HL-60 (cell line): ENCODE results near the gene KIAA0040.

ENCODE experiments used
- DNase-seq, 2 experiments: peaks; one replicate each; pipeline ENCODE4 v3.0.0-alpha.2; 2010 to 2020; ENCODE audit warnings: low read depth in 1 of 2, low spot score in 1 of 2
- H3K27ac ChIP-seq: fragments of 250-450 bp; sonication (Bioruptor Pico); replicated peaks from 2 replicates; pipeline ENCODE4 v1.5.1; 2020; ENCODE audit warnings: mild to moderate bottlenecking, moderate library complexity
- H3K27me3 ChIP-seq: fragments of 250-450 bp; sonication (Bioruptor Pico); 2 replicates; pipeline ENCODE4 v1.5.1; 2021; ENCODE audit warnings: mild to moderate bottlenecking, moderate library complexity; ENCODE audit not compliant: insufficient read depth, poor library complexity, severe bottlenecking
- H3K4me3 ChIP-seq: replicated peaks from 2 replicates; pipeline ENCODE4 v1.5.1; 2011; ENCODE audit warnings: mild to moderate bottlenecking, control low read depth, low read length; ENCODE audit not compliant: insufficient read depth
- GABPA ChIP-seq: IDR thresholded peaks from 2 replicates; pipeline ENCODE4 v1.6.1; 2012; ENCODE audit warnings: low read depth
- POLR2AphosphoS5 ChIP-seq: IDR thresholded peaks from 2 replicates; pipeline ENCODE4 v1.6.1; 2012; ENCODE audit warnings: low read depth
- SPI1 ChIP-seq: IDR thresholded peaks from 2 replicates; pipeline ENCODE4 v1.6.1; 2012; ENCODE audit warnings: low read depth, mild to moderate bottlenecking, borderline replicate concordance
- TF ChIP-seq, protein P1 (sequence below): IDR thresholded peaks from 2 replicates; pipeline ENCODE4 v1.6.1; 2012; ENCODE audit warnings: low read depth; ENCODE audit not compliant: insufficient replicate concordance
- TF ChIP-seq, protein P2 (sequence below): IDR thresholded peaks from one replicate; pipeline ENCODE4 v1.5.1; 2011; ENCODE audit warnings: low read length, control low read depth, inconsistent platforms; ENCODE audit not compliant: insufficient read depth

The KIAA0040 gene

DNA sequence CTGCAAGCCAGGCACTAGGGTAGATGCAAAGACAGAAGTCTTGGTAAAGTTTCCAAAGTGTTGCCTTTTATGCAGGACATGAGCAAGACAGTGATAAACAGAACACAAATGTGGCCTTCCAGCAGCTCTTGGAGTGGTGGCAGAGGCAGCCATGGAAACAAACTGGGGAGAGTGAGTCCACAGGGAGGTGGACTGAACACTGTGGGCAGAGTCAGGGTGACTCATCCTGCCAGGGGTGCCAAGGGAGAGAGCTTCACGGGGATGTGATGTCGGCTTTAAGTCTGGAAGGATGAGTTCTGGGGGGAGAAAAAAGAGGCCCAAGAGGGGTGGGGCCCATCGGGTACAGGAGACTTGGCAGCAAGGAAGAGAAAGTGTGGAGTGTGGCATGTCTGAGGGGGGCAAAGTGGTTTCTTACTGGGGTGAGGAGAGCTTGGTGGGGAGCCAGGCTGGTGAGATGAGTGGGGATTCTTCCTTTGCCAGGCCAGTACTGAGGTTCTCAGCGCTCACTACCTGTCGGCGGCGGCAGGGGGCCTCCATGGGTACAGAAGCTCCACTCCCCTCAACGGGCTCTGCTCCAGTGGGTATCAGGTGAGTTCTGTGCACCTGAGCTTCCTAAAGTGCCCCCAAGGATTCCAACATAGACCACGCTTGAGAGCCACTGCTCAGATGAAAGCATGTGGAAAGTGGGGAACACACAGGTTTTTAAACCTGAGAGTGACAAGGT is 41.8 kb downstream of the KIAA0040 start:
- no peak for DNase-seq

DNA sequence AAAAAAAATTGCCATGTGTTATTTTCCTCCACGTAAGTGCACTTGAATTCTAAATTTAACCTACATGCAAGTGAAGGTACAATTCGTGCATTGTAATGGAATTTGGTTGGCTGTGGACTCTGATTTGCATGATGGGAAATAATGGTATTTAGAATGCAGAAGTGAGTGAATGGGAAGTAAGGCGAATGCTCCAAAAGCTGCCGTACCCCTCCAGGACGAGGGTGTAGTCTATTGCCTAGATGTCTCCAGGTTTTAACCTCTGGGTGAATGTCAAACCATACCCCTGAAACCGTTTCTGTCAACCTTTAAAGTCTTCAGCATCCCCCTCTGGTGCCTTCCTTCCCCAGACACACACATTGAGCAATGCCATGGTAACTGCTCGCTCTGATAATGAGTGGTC is 44.5 kb downstream of the KIAA0040 start:
- DNase-seq, result no peak
- Histone ChIP-seq H3K27me3 (peaks cover 2% of the 10 kb centered on the region), H3K4me3 (no peak overlapping the region), H3K27ac (no peak overlapping the region)
- TF ChIP-seq POLR2AphosphoS5 (no peak), GABPA (no peak), SPI1 (no peak)
- TF ChIP-seq, protein P1, sequence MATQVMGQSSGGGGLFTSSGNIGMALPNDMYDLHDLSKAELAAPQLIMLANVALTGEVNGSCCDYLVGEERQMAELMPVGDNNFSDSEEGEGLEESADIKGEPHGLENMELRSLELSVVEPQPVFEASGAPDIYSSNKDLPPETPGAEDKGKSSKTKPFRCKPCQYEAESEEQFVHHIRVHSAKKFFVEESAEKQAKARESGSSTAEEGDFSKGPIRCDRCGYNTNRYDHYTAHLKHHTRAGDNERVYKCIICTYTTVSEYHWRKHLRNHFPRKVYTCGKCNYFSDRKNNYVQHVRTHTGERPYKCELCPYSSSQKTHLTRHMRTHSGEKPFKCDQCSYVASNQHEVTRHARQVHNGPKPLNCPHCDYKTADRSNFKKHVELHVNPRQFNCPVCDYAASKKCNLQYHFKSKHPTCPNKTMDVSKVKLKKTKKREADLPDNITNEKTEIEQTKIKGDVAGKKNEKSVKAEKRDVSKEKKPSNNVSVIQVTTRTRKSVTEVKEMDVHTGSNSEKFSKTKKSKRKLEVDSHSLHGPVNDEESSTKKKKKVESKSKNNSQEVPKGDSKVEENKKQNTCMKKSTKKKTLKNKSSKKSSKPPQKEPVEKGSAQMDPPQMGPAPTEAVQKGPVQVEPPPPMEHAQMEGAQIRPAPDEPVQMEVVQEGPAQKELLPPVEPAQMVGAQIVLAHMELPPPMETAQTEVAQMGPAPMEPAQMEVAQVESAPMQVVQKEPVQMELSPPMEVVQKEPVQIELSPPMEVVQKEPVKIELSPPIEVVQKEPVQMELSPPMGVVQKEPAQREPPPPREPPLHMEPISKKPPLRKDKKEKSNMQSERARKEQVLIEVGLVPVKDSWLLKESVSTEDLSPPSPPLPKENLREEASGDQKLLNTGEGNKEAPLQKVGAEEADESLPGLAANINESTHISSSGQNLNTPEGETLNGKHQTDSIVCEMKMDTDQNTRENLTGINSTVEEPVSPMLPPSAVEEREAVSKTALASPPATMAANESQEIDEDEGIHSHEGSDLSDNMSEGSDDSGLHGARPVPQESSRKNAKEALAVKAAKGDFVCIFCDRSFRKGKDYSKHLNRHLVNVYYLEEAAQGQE, result no peak
- TF ChIP-seq, protein P2, sequence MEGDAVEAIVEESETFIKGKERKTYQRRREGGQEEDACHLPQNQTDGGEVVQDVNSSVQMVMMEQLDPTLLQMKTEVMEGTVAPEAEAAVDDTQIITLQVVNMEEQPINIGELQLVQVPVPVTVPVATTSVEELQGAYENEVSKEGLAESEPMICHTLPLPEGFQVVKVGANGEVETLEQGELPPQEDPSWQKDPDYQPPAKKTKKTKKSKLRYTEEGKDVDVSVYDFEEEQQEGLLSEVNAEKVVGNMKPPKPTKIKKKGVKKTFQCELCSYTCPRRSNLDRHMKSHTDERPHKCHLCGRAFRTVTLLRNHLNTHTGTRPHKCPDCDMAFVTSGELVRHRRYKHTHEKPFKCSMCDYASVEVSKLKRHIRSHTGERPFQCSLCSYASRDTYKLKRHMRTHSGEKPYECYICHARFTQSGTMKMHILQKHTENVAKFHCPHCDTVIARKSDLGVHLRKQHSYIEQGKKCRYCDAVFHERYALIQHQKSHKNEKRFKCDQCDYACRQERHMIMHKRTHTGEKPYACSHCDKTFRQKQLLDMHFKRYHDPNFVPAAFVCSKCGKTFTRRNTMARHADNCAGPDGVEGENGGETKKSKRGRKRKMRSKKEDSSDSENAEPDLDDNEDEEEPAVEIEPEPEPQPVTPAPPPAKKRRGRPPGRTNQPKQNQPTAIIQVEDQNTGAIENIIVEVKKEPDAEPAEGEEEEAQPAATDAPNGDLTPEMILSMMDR, result no peak

More for the DNA sequence above, 41.8 kb downstream of the KIAA0040 start:
- TF ChIP-seq, protein P2, result no peak
- TF ChIP-seq GABPA (no peak), POLR2AphosphoS5 (no peak), SPI1 (no peak)
- TF ChIP-seq, protein P1, result no peak
- Histone ChIP-seq H3K27ac (no peak overlapping the region), H3K27me3 (peaks cover 2% of the 10 kb centered on the region), H3K4me3 (no peak overlapping the region)

DNA sequence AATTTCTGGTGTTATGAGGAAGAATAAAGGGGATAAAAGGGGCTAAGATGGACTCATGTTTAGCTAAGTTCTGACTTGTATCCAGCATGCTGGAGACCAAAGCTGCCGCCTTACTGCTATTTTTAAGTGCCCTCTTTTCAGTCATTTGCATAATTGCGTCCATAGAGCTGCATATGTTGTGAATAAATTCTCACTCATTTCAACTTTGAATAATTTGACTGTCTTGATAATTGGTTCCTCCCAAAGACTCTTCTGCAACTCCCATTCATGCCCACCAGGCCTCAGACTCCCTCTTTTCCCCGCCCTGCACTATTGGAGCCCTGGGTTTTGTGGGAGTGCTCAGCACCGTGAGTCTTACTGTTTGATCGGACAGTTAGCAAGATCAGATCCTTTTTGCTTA is 45.0 kb downstream of the KIAA0040 start:
- no peak overlapping the region for H3K27ac ChIP-seq
- TF ChIP-seq GABPA (no peak), SPI1 (no peak), POLR2AphosphoS5 (no peak)
- TF ChIP-seq, protein P1, result no peak
- TF ChIP-seq, protein P2, result no peak
- no peak for DNase-seq

More for the DNA sequence above, 45.0 kb downstream of the KIAA0040 start:
- Histone ChIP-seq H3K27me3 (peaks cover under 1% of the 10 kb centered on the region), H3K4me3 (no peak overlapping the region)
